CD4-positive, alpha-beta T cell treated with Interleukin-21 for 1 hour (primary cell): Measurements from ENCODE around the gene WNT10A.

Experiments used
- DNase-seq: peaks from one replicate; pipeline ENCODE4 v3.0.0-alpha.2; 2020

Gene WNT10A

GRCh38 chr2:218878926-218879761, 1.5 kb upstream of the WNT10A start:
- no peak for DNase-seq

DNA sequence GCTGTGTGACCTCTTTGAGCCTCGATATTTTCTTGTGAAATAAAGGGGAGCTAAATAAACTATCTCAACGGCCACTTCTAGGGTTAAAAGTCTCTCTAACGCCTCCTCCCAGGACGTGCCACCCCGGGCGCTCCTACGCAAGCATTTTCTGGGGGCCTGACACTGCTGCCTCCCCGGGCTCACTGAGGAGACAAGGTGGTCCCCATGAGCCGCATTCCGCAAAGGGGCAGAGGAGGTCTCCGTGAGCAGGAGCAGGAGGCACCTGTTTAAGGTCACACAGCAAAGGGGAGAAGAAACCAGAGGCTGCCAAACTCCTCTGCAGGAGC, 913 bp upstream of the WNT10A start:
- no peak for DNase-seq

DNA sequence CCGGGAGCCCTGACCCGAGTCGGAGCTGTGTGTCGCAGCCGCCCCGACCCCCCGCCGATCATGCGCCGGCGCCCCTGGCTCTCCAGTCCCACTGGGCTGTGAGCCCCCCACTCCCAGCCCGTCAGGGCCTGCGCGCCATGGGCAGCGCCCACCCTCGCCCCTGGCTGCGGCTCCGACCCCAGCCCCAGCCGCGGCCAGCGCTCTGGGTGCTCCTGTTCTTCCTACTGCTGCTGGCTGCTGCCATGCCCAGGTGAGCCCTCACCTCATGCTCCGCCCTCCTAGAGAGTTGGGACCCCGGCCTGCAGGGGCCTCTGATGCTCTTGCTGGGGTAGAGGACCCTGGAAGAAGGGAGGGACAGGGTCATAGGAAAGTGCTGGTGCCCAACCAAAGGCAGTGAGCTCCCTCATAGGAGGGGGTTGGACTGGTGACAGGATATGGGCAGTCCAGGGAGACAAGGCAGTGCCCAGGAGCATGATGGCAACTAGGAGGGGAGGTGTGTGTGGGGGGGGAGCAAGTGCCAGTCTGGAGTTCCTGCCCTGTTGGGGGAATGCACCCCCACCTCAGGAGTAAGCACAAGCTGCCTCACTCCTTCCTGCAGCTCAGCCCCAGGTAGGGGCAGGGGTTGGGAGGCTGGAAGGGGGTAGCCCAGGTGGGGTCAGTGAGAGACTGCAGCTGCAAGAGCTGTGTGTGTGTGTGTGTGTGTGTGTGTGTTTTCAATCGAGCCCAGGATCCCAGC, 375 bp downstream of the WNT10A start:
- no peak for DNase-seq

DNA sequence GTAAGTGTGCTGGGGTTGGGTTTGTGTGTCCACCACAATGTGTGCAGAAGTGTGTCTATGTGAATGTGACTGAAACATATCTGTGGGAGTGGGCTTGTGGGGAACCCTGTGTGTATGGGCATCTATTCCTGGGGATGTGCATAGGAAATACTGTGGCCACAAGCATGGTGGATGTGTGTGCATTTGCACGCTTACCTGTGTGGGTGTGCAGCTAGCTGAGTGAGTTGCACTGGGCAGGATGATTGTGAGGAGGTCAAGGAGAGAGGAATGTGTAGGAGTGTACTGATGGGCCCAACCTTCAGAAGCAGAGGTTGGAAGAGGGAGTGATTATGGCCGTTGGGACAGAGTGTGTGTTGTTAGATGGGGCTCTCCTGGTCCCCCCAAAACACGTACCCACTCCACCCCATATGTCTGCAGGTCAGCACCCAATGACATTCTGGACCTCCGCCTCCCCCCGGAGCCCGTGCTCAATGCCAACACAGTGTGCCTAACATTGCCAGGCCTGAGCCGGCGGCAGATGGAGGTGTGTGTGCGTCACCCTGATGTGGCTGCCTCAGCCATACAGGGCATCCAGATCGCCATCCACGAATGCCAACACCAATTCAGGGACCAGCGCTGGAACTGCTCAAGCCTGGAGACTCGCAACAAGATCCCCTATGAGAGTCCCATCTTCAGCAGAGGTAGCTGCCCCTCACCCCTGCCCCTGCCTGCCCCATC, 1.2 kb downstream of the WNT10A start:
- no peak for DNase-seq

DNA sequence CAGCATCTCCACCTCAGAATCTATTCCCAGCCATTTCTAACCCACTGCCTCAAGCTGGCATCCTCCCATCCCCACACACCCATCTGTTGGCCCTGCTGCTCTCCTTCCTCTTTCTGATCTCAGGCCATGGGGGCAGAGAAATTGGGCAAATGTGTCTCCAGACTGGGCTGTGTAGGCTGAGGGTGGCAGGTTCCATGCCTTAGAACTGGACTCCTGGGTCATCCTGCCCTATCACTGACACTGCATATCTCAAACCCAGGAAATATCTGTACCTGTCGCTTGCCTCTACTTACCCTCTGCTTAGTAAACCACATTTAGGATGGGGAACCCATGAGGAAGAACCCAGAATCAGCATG, 1.8 kb downstream of the WNT10A start:
- DNase-seq = no peak

DNA sequence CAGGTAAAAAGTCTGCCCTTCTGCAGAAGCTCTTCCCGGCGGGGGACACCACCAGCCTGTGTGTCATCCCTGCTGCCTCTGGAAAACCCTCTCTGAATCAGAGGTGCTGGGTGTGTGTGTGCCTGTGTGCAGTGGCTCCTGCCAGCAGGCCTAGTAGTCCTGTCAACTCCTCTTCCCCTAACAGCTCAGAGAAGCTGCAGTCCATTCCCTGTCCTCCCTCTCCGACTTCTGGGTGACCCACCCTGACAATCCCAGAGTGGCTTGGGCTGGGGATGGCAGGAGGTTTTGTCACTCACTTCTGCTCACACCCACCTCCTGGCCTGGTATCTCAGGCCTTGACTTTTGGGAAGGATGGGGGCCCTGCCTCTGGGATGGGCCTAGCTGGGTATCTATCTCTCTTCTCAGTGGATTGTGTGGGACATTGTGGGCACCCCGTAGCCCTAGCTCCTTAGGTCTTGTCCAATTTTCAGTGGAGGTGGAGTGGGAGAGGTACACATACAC, 2.3 kb downstream of the WNT10A start:
- no peak for DNase-seq

- peak; percentile 57 for DNase-seq
These were observed 3.1 kb downstream of the WNT10A start for GRCh38 chr2:218883491-218884490.

GRCh38 chr2:218884519-218884918, 3.9 kb downstream of the WNT10A start:
- DNase-seq = no peak

DNA sequence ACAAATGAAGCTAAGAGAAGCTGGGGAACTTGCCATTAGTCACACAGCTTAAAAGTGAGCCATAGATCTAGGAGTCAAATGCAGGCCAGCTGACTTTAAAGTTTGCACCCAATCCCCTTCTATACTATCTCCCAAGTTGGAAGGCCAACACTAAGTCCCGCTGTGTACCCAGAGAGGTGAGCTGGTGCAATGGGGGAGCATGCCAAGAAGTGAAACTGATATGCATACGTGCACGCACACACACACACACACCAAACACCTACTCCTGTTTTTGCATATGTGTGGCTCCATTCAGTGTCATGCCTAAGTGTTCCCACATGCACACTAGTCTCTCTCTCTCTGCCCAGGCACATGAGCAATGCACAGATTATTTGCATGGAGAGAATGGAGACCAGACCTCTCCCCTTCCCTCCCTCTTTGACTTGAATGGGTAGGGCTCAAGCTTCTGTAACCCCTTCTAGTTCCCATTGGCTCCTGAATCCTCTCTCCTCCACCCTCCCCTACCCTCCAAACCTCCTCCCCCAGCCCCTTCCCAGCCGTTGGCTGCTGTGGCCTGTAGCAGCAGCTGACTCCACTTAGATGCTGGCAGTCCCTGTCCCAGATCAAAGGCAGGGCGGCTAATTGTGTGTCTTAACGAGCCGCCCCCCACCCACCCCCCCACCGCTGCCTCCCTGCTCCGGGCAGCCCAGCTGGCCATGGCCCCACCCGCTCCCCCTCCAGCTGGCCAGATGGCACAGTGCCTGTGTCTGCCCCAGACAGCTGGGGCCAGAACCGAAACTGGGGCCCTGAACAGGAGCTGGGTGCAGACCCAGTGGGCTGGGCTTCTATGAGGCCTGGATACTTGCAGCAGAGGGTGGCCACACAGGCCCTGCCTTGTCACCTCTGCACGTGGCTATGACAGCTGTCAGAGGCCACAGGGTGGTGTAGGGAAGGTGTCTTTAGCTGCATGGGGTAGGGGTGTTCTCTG, 5.6 kb downstream of the WNT10A start:
- no peak for DNase-seq

DNA sequence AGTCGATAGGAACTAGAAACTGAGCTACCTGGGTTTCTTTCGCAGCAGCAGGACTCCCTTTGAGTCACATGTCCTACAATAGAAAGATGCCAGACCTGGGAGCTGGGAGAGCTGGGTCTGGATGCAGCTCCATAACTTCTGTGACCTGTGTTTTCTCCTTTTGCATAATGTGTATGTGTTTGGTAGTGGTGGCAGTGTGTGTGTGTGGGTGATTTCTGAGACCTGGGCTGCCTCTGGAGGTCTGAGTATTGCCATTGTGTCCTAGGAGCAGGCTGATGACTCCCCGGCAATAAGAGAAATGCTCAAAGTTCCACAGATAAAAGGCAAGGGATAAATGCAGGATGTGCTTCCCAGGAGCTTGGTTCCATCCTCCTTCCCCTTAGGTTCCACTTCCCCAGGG, 6.4 kb downstream of the WNT10A start:
- DNase-seq = no peak

DNA sequence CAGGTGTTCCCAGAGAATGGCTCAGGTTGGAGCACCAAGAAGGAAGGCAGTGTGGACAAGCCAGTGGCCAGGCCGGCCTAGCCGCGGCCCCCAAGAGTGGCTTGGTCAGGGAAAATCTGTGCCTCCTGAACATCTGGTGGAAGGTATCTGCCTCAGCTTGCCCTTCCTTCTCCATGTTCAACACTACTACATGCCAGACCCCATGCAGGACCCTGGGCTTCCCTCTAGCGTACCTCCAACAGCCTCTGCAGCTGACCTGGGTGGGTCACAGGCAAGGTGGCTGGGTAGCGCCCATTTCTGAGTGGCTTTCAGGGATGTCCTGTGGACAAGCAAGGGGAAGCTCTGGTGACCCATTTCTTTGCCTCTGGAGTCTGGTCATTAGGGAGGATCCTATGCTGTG, 7.7 kb downstream of the WNT10A start:
- no peak for DNase-seq

- DNase-seq = no peak
These were observed 9.3 kb downstream of the WNT10A start for GRCh38 chr2:218889937-218890336.

GRCh38 chr2:218890369-218890768, 9.7 kb downstream of the WNT10A start:
- DNase-seq = no peak

- DNase-seq = no peak
These were observed 10.9 kb downstream of the WNT10A start for GRCh38 chr2:218891275-218892135.

DNA sequence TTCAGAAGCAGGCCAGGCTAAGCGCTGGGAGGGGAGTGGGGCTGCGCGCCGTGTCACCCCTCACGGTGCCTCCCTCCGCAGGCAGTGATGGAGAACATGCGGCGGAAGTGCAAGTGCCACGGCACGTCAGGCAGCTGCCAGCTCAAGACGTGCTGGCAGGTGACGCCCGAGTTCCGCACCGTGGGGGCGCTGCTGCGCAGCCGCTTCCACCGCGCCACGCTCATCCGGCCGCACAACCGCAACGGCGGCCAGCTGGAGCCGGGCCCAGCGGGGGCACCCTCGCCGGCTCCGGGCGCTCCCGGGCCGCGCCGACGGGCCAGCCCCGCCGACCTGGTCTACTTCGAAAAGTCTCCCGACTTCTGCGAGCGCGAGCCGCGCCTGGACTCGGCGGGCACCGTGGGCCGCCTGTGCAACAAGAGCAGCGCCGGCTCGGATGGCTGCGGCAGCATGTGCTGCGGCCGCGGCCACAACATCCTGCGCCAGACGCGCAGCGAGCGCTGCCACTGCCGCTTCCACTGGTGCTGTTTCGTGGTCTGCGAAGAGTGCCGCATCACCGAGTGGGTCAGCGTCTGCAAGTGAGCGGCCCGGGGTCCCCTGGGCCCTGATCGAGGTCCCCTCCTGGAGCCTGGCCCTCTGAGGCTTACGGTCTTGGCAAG, 12.2 kb downstream of the WNT10A start:
- peak; percentile 87 for DNase-seq

DNA sequence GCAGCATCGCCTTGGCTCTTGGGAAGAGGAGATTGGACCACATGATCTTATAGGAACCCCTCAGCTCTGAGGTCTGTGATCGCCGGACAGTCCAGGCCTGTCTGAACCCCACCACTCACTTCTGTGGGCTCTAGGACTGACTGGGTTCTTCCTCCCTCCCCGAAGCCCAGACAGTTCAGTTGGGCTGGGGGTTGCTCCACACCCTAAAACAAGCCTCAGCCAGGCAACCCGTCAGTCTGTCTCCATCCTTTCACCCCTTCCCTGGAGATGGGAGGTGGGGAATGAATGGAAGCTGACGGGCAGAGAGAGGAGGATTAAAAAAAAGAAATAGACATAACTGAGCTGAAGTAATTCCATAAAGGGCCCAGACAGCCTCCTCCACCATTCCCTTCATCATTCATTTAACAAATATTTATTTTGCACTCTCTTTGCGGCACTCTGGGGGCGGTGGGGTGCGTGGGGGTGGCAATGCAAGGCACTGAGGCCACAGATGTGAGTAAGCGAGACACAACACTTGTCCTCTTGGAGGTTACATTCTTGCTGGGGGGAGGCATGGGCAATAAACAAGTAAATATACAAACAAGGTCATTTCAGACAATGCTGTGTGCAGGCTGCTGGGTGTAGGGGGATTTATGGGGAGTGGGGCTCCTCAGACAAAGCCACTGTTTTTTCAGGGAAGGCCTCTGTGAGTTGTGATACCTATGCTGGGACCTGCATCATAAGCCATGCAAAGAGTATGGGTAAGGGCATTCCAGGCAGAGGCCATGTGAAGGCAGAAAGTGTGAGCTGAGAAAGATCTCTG, 12.9 kb downstream of the WNT10A start:
- no peak for DNase-seq

GRCh38 chr2:218894151-218894879, 13.7 kb downstream of the WNT10A start:
- DNase-seq = no peak

- no peak for DNase-seq
These were observed 14.2 kb downstream of the WNT10A start for GRCh38 chr2:218894880-218895157.
